GM21529 (cell line): ENCODE results near the gene MACROD2.

Experiments
- ATAC-seq: cut with Tn5 transposase; IDR thresholded peaks from one replicate; pipeline ENCODE4 v1.9.1; 2021; ENCODE audit not compliant: unreplicated experiment

The MACROD2 gene

GRCh38 chr20:15061955-15062354 is 1066.6 kb downstream of the MACROD2 start:
- ATAC-seq, result no peak

- no peak for ATAC-seq
Measured at GRCh38 chr20:15063081-15063480, 1067.8 kb downstream of the MACROD2 start.

GRCh38 chr20:15064741-15065140 is 1069.4 kb downstream of the MACROD2 start:
- ATAC-seq, result no peak

GRCh38 chr20:15065794-15066193 is 1070.5 kb downstream of the MACROD2 start:
- no peak for ATAC-seq

GRCh38 chr20:15068486-15068885 is 1073.2 kb downstream of the MACROD2 start:
- ATAC-seq, result no peak

- no peak for ATAC-seq
Measured at GRCh38 chr20:15069355-15069754, 1074.0 kb downstream of the MACROD2 start.

- ATAC-seq, result no peak
Measured at GRCh38 chr20:15071085-15071808, 1075.9 kb downstream of the MACROD2 start.

- no peak for ATAC-seq
Measured at GRCh38 chr20:15072316-15072715, 1077.0 kb downstream of the MACROD2 start.

GRCh38 chr20:15075586-15075985 is 1080.3 kb downstream of the MACROD2 start:
- ATAC-seq, result no peak

GRCh38 chr20:15076785-15077184 is 1081.5 kb downstream of the MACROD2 start:
- no peak for ATAC-seq

GRCh38 chr20:15077733-15078250 is 1082.5 kb downstream of the MACROD2 start:
- ATAC-seq, result no peak

- ATAC-seq, result no peak
Measured at GRCh38 chr20:15079594-15080340, 1084.5 kb downstream of the MACROD2 start.

- no peak for ATAC-seq
Measured at GRCh38 chr20:15081261-15081660, 1085.9 kb downstream of the MACROD2 start.

- no peak for ATAC-seq
Measured at GRCh38 chr20:15091421-15092037, 1096.2 kb downstream of the MACROD2 start.

- no peak for ATAC-seq
Measured at GRCh38 chr20:15098351-15098750, 1103.0 kb downstream of the MACROD2 start.

- ATAC-seq, result no peak
Measured at GRCh38 chr20:15099130-15099529, 1103.8 kb downstream of the MACROD2 start.

GRCh38 chr20:15100506-15101160 is 1105.3 kb downstream of the MACROD2 start:
- ATAC-seq, result no peak

- no peak for ATAC-seq
Measured at GRCh38 chr20:15107931-15108330, 1112.6 kb downstream of the MACROD2 start.

GRCh38 chr20:15109494-15109893 is 1114.2 kb downstream of the MACROD2 start:
- no peak for ATAC-seq

- ATAC-seq, result no peak
Measured at GRCh38 chr20:15111654-15112053, 1116.3 kb downstream of the MACROD2 start.

- no peak for ATAC-seq
Measured at GRCh38 chr20:15113144-15113773, 1117.9 kb downstream of the MACROD2 start.
